Suprapubic skin (tissue), 4 donors: ENCODE results near the gene KCTD19. TPM values are rescaled to one million over a fixed set of nuclear protein-coding genes. Genes with fewer than 3 reads are reported as not detected.

Experiments used
- DNase-seq, 2 donors: peaks; one replicate each; pipeline ENCODE4 v3.0.0-alpha.2; 2019; ENCODE audit warnings: low spot score in 2 of 2
- H3K27ac ChIP-seq: fragments of 200-600 bp; sonication (generic); one replicate; pipeline ENCODE4 v1.5.1; 2019
- H3K27me3 ChIP-seq: fragments of 200-600 bp; sonication (generic); one replicate; pipeline ENCODE4 v1.5.1; 2019
- H3K36me3 ChIP-seq: fragments of 200-600 bp; sonication (generic); one replicate; pipeline ENCODE4 v1.5.1; 2019
- H3K4me1 ChIP-seq: fragments of 200-600 bp; sonication (generic); one replicate; pipeline ENCODE4 v1.5.1; 2019
- H3K4me3 ChIP-seq: fragments of 200-600 bp; sonication (generic); one replicate; pipeline ENCODE4 v1.5.1; 2019; ENCODE audit warnings: mild to moderate bottlenecking
- H3K9me3 ChIP-seq: fragments of 200-600 bp; sonication (generic); one replicate; pipeline ENCODE4 v1.5.1; 2019
- CTCF ChIP-seq, 2 donors: fragments of 200-600 bp in 1 of 2; fragments of 450-650 bp in 1 of 2; sonication (generic) in 1 of 2; IDR thresholded peaks; one replicate each; pipeline ENCODE4 v1.5.1; 2016 to 2019; ENCODE audit warnings: antibody characterized with exemption in 2 of 2, mild to moderate bottlenecking in 1 of 2, moderate library complexity in 1 of 2
- EP300 ChIP-seq: sonication (generic); formaldehyde crosslinking; IDR thresholded peaks from one replicate; pipeline ENCODE4 v1.6.1; 2017; ENCODE audit warnings: antibody characterized with exemption
- POLR2A ChIP-seq, 2 donors: fragments of 450-650 bp; IDR thresholded peaks; one replicate each; pipeline ENCODE4 v1.6.1; 2017; ENCODE audit warnings: antibody characterized with exemption in 2 of 2, mild to moderate bottlenecking in 2 of 2, moderate library complexity in 2 of 2
- POLR2AphosphoS5 ChIP-seq, 3 donors: sonication (generic); formaldehyde crosslinking; IDR thresholded peaks; one replicate each; pipeline ENCODE4 v1.6.1; 2017; ENCODE audit warnings: antibody characterized with exemption in 3 of 3
- WGBS: methylation state at CpG from one replicate; pipeline ENCODE4 v1.1.5; 2018; 5-methylcytosine and 5-hydroxymethylcytosine counted together
- total RNA-seq, 4 donors: library from RNA; depleted of rRNA; stranded (reverse); fragments of >200 nt; gene quantifications; one replicate each; pipeline ENCODE4 v1.1.0, GENCODE V29; 2016

KCTD19 gene
- total RNA-seq, 4 donors from 2014 or later = 0.25 TPM; not detected in 3

DNA sequence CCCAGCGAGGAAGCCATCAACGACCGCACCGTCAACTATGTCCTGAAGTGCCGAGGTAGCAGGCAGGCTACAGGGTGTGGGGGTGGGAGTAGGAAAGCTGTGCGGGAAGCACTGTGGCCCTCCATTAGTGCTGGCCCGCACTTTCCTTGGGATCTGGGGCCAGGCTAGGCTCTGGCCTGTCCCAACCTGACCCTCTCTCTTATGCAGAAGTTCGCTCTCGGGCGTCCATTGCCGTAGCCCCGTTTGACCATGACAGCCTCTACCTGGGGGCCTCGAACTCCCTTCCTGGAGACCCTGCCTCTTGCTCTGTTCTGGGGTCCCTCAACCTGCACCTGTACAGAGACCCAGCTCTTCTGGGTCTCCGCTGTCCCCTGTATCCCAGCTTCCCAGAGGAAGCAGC is 38.6 kb downstream of the KCTD19 start:
- no peaks in the 10 kb centered on the region for H3K9me3 ChIP-seq
- peaks cover 18% of the 10 kb centered on the region for H3K36me3 ChIP-seq
- no peaks in the 10 kb centered on the region for H3K27me3 ChIP-seq
- no peak for DNase-seq
- no peak overlapping the region for H3K4me3 ChIP-seq
- H3K27ac ChIP-seq = no peak overlapping the region
- 97% methylated on average over 14 of the region's 14 CpGs for WGBS
- no peaks in the 10 kb centered on the region for H3K4me1 ChIP-seq
- TF ChIP-seq POLR2A (IDR thresholded peaks at IDR 0.05) = no peak
- TF ChIP-seq EP300 = no peak
- no peak for TF ChIP-seq CTCF (IDR thresholded peaks at IDR 0.05)
- TF ChIP-seq POLR2AphosphoS5 (IDR thresholded peaks at IDR 0.05) = no peak

- Histone ChIP-seq H3K9me3 (no peaks in the 10 kb centered on the region), H3K27me3 (no peaks in the 10 kb centered on the region), H3K36me3 (peaks cover 23% of the 10 kb centered on the region), H3K4me1 (no peaks in the 10 kb centered on the region), H3K4me3 (no peak overlapping the region), H3K27ac (no peak overlapping the region)
- DNase-seq = no peak
- WGBS = 94% methylated on average over 25 of the region's 28 CpGs
- TF ChIP-seq EP300 (no peak), POLR2AphosphoS5 (IDR thresholded peaks at IDR 0.05) (no peak), POLR2A (IDR thresholded peaks at IDR 0.05) (no peak), CTCF (IDR thresholded peaks at IDR 0.05) (no peak)
Observed at GRCh38 chr16:67286441-67287235, 39.9 kb downstream of the KCTD19 start.

DNA sequence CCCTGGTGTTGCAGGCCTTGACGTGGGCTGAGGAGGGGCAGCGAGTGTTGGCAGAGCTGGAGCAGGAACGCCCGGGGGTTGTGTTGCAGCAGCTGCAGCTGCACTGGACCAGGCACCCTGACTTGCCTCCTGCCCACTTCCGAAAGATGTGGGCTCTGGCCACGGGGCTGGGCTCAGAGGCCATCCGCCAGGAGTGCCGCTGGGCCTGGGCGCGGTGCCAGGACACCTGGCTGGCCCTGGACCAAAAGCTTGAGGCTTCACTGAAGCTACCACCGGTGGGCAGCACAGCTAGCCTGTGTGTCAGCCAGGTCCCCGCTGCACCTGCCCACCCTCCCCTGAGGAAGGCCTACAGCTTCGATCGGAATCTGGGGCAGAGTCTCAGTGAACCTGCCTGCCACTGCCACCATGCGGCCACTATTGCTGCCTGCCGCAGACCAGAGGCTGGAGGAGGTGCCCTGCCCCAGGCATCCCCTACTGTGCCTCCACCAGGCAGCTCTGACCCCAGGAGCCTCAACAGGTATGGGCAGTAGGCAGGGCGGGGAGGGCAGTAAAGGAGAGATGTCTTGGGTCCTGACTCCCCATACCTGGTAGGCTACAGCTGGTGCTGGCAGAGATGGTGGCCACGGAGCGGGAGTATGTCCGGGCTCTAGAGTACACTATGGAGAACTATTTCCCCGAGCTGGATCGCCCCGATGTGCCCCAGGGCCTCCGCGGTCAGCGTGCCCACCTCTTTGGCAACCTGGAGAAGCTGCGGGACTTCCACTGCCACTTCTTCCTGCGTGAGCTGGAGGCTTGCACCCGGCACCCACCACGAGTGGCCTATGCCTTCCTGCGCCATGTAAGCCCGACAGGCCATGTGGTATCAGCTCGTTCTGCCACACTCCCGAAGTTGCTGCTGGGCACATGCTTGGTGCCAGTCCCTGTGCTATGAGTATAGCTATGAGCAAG is 41.6 kb downstream of the KCTD19 start:
- TF ChIP-seq EP300 = no peak
- TF ChIP-seq CTCF (IDR thresholded peaks at IDR 0.05) = no peak
- TF ChIP-seq POLR2A (IDR thresholded peaks at IDR 0.05) = no peak
- TF ChIP-seq POLR2AphosphoS5 (IDR thresholded peaks at IDR 0.05) = no peak
- Histone ChIP-seq H3K36me3 (peaks cover 23% of the 10 kb centered on the region), H3K4me1 (peaks cover 6% of the 10 kb centered on the region), H3K27ac (no peak overlapping the region), H3K27me3 (no peaks in the 10 kb centered on the region), H3K9me3 (no peaks in the 10 kb centered on the region), H3K4me3 (no peak overlapping the region)
- 96% methylated on average over 5 of the region's 34 CpGs for WGBS
- DNase-seq = no peak

GRCh38 chr16:67283826-67284555 is 42.5 kb downstream of the KCTD19 start:
- no peak overlapping the region for H3K4me3 ChIP-seq
- 91% methylated on average over 13 of the region's 21 CpGs for WGBS
- H3K4me1 ChIP-seq = peaks cover 13% of the 10 kb centered on the region
- H3K36me3 ChIP-seq = peaks cover 23% of the 10 kb centered on the region
- no peak overlapping the region for H3K27ac ChIP-seq
- no peak for DNase-seq
- no peaks in the 10 kb centered on the region for H3K27me3 ChIP-seq
- H3K9me3 ChIP-seq = no peaks in the 10 kb centered on the region
- no peak for TF ChIP-seq CTCF (IDR thresholded peaks at IDR 0.05)
- no peak for TF ChIP-seq EP300
- TF ChIP-seq POLR2A (IDR thresholded peaks at IDR 0.05) = no peak
- no peak for TF ChIP-seq POLR2AphosphoS5 (IDR thresholded peaks at IDR 0.05)
